Stimulated activated CD4-positive, alpha-beta T cell treated with anti-CD3 and anti-CD28 coated beads, TNF-alpha, amount 100 ng/mL, for 4 hours (primary cell): ENCODE results near the gene RARA.
"Not testable (repeated sequence)": the region's sequence is repeated elsewhere in the genome, so short reads cannot be mapped to it uniquely, and the experiment has no call there.

Experiments
- DNase-seq, 3 experiments: peaks; one replicate each; pipeline ENCODE4 v3.0.0-alpha.2; 2020; ENCODE audit warnings: low read depth in 3 of 3

RARA gene

DNA sequence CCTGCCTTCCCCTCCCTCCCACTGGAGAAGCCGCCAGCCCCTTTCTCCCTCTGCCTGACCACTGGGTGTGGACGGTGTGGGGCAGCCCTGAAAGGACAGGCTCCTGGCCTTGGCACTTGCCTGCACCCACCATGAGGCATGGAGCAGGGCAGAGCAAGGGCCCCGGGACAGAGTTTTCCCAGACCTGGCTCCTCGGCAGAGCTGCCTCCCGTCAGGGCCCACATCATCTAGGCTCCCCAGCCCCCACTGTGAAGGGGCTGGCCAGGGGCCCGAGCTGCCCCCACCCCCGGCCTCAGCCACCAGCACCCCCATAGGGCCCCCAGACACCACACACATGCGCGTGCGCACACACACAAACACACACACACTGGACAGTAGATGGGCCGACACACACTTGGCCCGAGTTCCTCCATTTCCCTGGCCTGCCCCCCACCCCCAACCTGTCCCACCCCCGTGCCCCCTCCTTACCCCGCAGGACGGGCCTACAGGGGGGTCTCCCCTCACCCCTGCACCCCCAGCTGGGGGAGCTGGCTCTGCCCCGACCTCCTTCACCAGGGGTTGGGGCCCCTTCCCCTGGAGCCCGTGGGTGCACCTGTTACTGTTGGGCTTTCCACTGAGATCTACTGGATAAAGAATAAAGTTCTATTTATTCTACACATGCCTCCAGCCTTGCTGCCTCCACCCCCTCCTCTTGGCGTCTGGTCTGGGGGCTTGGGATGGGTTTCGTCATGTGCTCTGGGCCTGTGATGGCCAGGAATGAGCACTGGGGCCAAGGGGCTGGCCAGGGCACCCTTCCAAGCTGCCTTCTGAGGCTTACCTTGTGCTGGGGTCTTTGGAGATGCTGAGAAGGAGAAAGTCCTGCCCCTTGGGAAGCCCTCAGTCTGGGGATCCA lies 48.3 kb downstream of the RARA start:
- no peak for DNase-seq

- peak; percentile 78 to 90 (median 85) for DNase-seq
Observed at GRCh38 chr17:40358323-40359038, 49.5 kb downstream of the RARA start.

- no peak for DNase-seq
Observed at GRCh38 chr17:40360091-40360490, 51.1 kb downstream of the RARA start.

- no peak for DNase-seq
Observed at GRCh38 chr17:40361063-40361924, 52.3 kb downstream of the RARA start.

GRCh38 chr17:40361925-40362695 lies 53.1 kb downstream of the RARA start:
- no peak for DNase-seq

DNA sequence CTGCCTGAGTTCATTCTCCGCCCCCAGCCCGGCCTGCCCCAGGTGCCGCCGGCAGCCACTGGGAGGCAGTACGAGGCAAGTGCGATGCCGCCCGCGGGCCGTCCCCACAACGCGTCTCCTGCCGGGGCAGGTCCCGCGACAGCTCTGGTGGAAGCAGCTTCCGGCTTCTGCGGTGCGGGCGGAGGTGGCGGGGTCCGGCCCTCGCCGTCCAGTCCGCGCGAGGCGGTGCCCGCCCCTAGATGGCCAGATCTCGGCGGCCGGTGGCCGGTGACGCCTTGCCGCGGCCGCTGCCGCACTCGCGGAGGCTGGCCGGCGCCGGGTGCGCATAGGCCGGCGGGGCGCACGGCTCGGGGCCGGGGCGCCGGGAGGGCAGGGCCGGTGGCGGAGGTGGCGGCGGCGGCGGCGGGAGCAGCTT lies 53.7 kb downstream of the RARA start:
- DNase-seq, result peak; percentile 63 to 73 (median 69)

DNA sequence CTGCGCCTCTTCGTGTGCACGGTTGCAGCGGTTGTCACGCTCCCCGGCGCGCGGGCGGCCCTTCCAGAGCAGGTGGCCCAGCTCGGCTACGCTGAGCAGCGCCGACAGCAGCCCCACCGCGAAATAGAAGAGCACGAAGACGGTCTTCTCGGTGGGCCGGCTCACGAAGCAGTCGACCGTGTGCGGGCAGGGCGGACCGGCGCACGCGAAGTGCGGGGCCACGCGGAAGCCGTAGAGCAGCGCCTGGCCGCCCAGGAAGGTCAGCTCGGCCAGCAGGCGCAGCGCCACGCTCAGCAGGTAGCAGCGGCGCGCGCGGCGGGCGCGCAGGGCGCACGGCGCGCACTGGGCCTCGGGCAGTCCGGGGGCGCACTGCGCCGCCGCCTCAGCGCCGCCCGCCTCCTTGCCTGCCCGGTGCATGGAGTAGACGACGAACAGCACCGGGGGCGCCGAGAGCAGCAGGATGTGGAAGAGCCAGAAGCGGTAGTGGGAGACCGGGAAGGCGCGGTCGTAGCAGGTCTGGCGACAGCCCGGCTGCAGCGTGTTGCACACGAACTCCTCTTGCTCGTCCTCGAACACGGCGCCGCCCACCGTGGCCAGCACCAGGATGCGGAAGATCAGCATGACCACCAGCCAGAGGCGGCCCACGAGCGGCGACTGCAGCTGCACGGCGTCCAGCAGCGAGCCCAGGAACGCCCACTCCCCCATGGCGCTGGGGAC lies 54.3 kb downstream of the RARA start:
- DNase-seq, result no peak

DNA sequence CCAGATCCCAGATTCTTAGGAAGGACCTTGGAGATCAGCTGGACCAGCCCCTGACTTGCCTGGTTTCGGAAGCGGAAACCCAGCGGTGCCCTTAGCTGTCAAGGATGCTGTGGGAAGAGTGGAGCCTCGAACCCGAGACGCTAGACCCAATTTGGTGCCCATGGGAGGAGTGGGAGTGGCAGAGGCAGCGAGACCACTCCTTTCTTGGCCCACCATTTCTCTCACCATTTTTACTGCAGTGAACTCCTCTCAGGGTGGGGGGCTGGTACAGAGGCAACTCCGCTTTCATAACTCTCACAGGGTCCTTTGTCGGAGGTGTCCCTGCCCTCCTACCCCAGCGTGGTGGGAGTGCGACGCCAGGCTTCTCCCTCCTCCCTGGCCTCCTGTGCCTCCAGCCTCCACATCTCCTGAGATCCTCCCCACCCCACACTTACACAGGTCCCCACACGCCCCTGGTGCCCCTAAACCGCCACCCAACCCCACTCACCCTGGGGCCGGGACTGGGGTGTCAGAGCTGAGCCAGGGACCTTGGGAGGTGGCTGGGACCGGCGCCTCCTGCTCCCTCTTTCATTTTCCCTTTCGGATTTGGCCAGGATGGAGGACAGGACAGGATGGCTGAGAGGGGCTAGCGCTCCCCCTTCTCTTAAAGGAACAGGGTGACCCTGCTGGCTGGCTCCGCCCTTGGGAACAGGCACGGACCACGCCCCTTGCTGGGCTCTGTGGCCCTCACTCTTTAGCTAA lies 55.3 kb downstream of the RARA start, which contains the start of gene GJD3:
TSS of gene GJD3 (minus strand) at position 617 of the 741 bp plus-strand sequence. CDS start 922 bp downstream, outside the sequence.
- DNase-seq, result no peak

- DNase-seq, result no peak
Observed at GRCh38 chr17:40364906-40365305, 55.9 kb downstream of the RARA start.

- no peak for DNase-seq
Observed at GRCh38 chr17:40366076-40366860, 57.3 kb downstream of the RARA start.

DNA sequence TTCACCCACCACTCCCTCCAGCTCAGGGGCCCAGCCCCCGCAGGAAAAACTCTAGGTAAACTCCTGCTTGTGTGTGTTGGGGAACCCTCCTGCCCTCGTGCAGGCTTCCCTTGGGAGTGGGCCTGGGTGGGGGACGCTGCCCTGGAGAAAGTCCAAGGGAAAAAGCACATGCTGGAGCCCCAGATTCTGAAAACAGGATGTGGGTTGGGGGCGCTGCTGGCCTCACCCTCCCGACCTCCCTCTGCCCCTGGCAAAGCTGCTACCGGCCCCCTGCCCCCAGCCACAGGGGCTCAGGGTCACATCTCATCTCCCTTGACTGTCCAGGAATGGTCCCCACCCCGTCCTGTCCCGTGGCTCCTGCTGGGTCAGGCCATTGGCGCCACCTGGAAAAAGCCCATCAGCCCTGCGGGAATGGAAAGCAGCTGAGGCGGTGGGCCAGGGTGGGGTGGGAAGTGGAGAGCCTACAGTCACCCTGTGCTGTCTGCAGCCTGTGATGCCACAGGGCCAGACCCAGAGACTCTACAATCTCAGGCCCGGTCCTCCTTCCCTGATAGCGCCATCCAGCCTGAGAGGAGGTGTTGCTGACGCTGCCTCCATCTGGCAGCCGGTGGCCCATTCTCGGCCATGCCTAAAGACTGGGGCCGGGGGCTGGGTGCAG lies 58.0 kb downstream of the RARA start:
- DNase-seq, result no peak

- DNase-seq, result not testable (repeated sequence)
Observed at GRCh38 chr17:40367728-40368127, 58.7 kb downstream of the RARA start.

- DNase-seq, result no peak
Observed at GRCh38 chr17:40369923-40370322, 60.9 kb downstream of the RARA start.

- no peak for DNase-seq
Observed at GRCh38 chr17:40371261-40371929, 62.4 kb downstream of the RARA start.

DNA sequence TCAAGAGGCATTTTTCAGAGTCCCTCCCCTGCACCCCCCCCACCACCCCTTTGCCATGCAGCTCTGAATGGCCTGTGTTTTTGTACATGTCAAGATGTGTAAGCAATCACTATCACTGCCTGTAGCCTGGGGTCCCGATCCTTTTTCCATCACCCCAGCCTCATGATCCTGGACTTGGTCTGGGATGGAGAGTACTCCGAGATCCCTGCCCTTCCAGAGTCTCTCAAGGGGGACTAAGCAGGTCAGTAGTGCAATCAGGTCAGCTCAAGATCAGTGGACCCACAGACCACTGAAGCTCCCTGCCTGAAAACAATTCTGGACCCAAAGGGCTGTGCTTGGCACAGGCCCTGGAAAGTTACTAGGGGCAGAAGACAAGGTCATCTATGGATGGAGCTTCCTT lies 63.1 kb downstream of the RARA start:
- no peak for DNase-seq

GRCh38 chr17:40372644-40373043 lies 63.7 kb downstream of the RARA start:
- not testable (repeated sequence) for DNase-seq

DNA sequence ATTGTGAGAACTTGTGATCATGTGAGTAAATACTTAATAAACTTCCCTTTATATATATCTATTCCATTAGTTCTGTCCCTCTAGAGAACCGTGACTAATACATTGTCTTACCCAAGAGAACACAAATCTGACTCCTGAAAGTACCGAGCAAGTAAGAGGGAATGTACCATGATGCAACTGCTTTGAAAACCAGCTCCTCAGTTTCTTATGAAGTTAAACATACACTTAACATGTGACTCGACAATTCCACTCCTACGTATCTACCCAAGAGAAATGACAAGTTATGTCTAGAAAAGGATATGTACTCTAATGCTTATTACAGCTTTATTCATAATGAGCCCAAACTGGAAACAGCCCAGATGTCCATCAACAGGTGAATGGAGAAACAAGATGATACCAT lies 64.3 kb downstream of the RARA start:
- no peak for DNase-seq

GRCh38 chr17:40373999-40374398 lies 65.0 kb downstream of the RARA start:
- no peak for DNase-seq
